HG03108 (cell line): ENCODE results near the gene GFPT2.

Experiments used
- ATAC-seq: cut with Tn5 transposase; IDR thresholded peaks from one replicate; pipeline ENCODE4 v1.9.1; 2021; ENCODE audit warnings: moderate library complexity; ENCODE audit not compliant: unreplicated experiment

Gene GFPT2

GRCh38 chr5:180353980-180354452 is 880 bp upstream of the GFPT2 start:
- no peak for ATAC-seq

- no peak for ATAC-seq
These were observed 754 bp downstream of the GFPT2 start for GRCh38 chr5:180352116-180353047.

- ATAC-seq, result no peak
These were observed 2.2 kb downstream of the GFPT2 start for GRCh38 chr5:180350711-180351465.

GRCh38 chr5:180350296-180350695 is 2.8 kb downstream of the GFPT2 start:
- ATAC-seq, result no peak

GRCh38 chr5:180349391-180349790 is 3.7 kb downstream of the GFPT2 start:
- ATAC-seq, result no peak

- ATAC-seq, result no peak
These were observed 4.8 kb downstream of the GFPT2 start for GRCh38 chr5:180348336-180348735.

- ATAC-seq, result no peak
These were observed 5.4 kb downstream of the GFPT2 start for GRCh38 chr5:180347702-180348101.

- ATAC-seq, result no peak
These were observed 6.8 kb downstream of the GFPT2 start for GRCh38 chr5:180346358-180346757.

- no peak for ATAC-seq
These were observed 7.4 kb downstream of the GFPT2 start for GRCh38 chr5:180345781-180346180.

- ATAC-seq, result no peak
These were observed 8.0 kb downstream of the GFPT2 start for GRCh38 chr5:180345186-180345585.

- ATAC-seq, result no peak
These were observed 8.5 kb downstream of the GFPT2 start for GRCh38 chr5:180344696-180344999.

GRCh38 chr5:180343831-180344695 is 9.1 kb downstream of the GFPT2 start:
- no peak for ATAC-seq

- no peak for ATAC-seq
These were observed 9.9 kb downstream of the GFPT2 start for GRCh38 chr5:180343110-180343830.

GRCh38 chr5:180341595-180341994 is 11.5 kb downstream of the GFPT2 start:
- ATAC-seq, result no peak

GRCh38 chr5:180340856-180341255 is 12.3 kb downstream of the GFPT2 start:
- no peak for ATAC-seq

GRCh38 chr5:180339583-180340183 is 13.5 kb downstream of the GFPT2 start:
- ATAC-seq, result no peak

GRCh38 chr5:180338001-180338707 is 15.0 kb downstream of the GFPT2 start:
- ATAC-seq, result no peak

GRCh38 chr5:180336234-180337020 is 16.7 kb downstream of the GFPT2 start:
- no peak for ATAC-seq
